H1 (cell line): ENCODE results near the gene LPCAT1. TPM values are rescaled to one million over a fixed set of nuclear protein-coding genes. Genes with fewer than 3 reads are reported as not detected.

Source experiments
- CTCF ChIA-PET: fragments of 300-600 bp; sonication (Branson Sonifier 250); formaldehyde crosslinking; loops from one replicate; lab custom pipeline; 2021; ENCODE audit not compliant: partially characterized antibody; lab: Charles Lee
- POLR2A ChIA-PET: fragments of 300-600 bp; sonication (Branson Sonifier 250); formaldehyde crosslinking; loops from one replicate; lab custom pipeline; 2021; ENCODE audit warnings: inconsistent platforms; ENCODE audit not compliant: partially characterized antibody; lab: Charles Lee
- DNase-seq, 2 experiments: peaks; one replicate each; pipeline versions ENCODE4 v3.0.0 to v3.0.0-alpha.2; 2010 to 2022; ENCODE audit warnings: low spot score in 2 of 2, low read depth in 1 of 2, mixed read lengths in 1 of 2
- FAIRE-seq: peaks from 2 replicates; lab custom pipeline; 2011; peaks lifted over from hg19 to GRCh38; lab: Jason Lieb, UNC
- H2AFZ ChIP-seq: 2 replicates; pipeline ENCODE4 v1.8.1; 2012; ENCODE audit warnings: low read length, inconsistent platforms
- H2AK5ac ChIP-seq: 2 replicates; pipeline ENCODE4 v1.6.1; 2013; ENCODE audit warnings: low read depth, low read length
- H2BK120ac ChIP-seq: replicated peaks from 2 replicates; pipeline ENCODE3; 2013; ENCODE audit warnings: low read depth, low read length, inconsistent platforms
- H2BK12ac ChIP-seq: 2 replicates; pipeline ENCODE4 v1.6.1; 2013; ENCODE audit warnings: low read depth, low read length
- H2BK15ac ChIP-seq: 2 replicates; pipeline ENCODE4 v1.6.1; 2013; ENCODE audit warnings: low read length
- H2BK20ac ChIP-seq: 2 replicates; pipeline ENCODE4 v1.6.1; 2013; ENCODE audit warnings: low read length
- H2BK5ac ChIP-seq: 2 replicates; pipeline ENCODE4 v1.6.1; 2013; ENCODE audit warnings: low read depth, low read length
- H3K14ac ChIP-seq: 2 replicates; pipeline ENCODE4 v1.6.1; 2013; ENCODE audit warnings: inconsistent platforms; ENCODE audit not compliant: insufficient read length
- H3K18ac ChIP-seq: 2 replicates; pipeline ENCODE4 v1.6.1; 2013; ENCODE audit warnings: low read length; ENCODE audit errors: extremely low read depth
- H3K23ac ChIP-seq: 2 replicates; pipeline ENCODE4 v1.6.1; 2013; ENCODE audit warnings: inconsistent platforms; ENCODE audit not compliant: insufficient read length
- H3K23me2 ChIP-seq: 2 replicates; pipeline ENCODE4 v1.6.1; 2013; ENCODE audit warnings: low read depth, low read length
- H3K27ac ChIP-seq: 2 replicates; pipeline ENCODE4 v1.6.1; 2011; ENCODE audit warnings: low read depth, low read length, inconsistent platforms
- H3K27me3 ChIP-seq, 4 experiments: replicated peaks in 1 of 4; 1 replicate in 1 of 4; 2 replicates in 3 of 4; pipeline versions ENCODE4 v1.6.1 to v1.8.1; 2011 to 2013; ENCODE audit warnings: low read length in 3 of 4, mild to moderate bottlenecking in 3 of 4, inconsistent platforms in 2 of 4, mixed read lengths in 2 of 4, moderate library complexity in 1 of 4; ENCODE audit not compliant: control insufficient read depth in 3 of 4, insufficient read depth in 3 of 4; ENCODE audit errors: extremely low read depth in 1 of 4
- H3K36me3 ChIP-seq, 4 experiments: 2 replicates each; pipeline versions ENCODE4 v1.6.1 to v1.8.1; 2011 to 2013; ENCODE audit warnings: mild to moderate bottlenecking in 4 of 4, low read length in 3 of 4, moderate library complexity in 2 of 4, control low read depth in 1 of 4, inconsistent platforms in 1 of 4; ENCODE audit not compliant: insufficient read depth in 4 of 4, control insufficient read depth in 2 of 4
- H3K4ac ChIP-seq: replicated peaks from 2 replicates; pipeline ENCODE3; 2013; ENCODE audit warnings: low read length, low read depth, mixed read lengths, inconsistent platforms; ENCODE audit not compliant: insufficient read length
- H3K4me1 ChIP-seq, 4 experiments: replicated peaks in 1 of 4; 1 replicate in 1 of 4; 2 replicates in 3 of 4; pipeline versions ENCODE4 v1.6.1 to v1.8.1; 2011 to 2013; ENCODE audit warnings: low read length in 3 of 4, inconsistent platforms in 2 of 4, mixed read lengths in 1 of 4; ENCODE audit not compliant: insufficient read depth in 4 of 4, control insufficient read depth in 3 of 4
- H3K4me2 ChIP-seq, 2 experiments: 2 replicates each; pipeline versions ENCODE4 v1.6.1 to v1.8.1; 2011 to 2013; ENCODE audit warnings: low read depth in 2 of 2, low read length in 2 of 2, control low read depth in 1 of 2, inconsistent platforms in 1 of 2, mild to moderate bottlenecking in 1 of 2; ENCODE audit not compliant: insufficient read depth in 1 of 2
- H3K4me3 ChIP-seq, 4 experiments: fragments of 200-600, 300-600 bp in 1 of 4; sonication (generic), shearing (Covaris generic), sonication (Bioruptor Twin) in 1 of 4; 2 replicates each; pipeline versions ENCODE4 v1.5.1 to v1.8.1; 2011 to 2016; ENCODE audit warnings: low read length in 4 of 4, low read depth in 3 of 4, control low read depth in 2 of 4, inconsistent platforms in 2 of 4, mild to moderate bottlenecking in 2 of 4, mixed read lengths in 1 of 4, moderate library complexity in 1 of 4; ENCODE audit not compliant: insufficient read depth in 2 of 4; ENCODE audit errors: extremely low read depth in 1 of 4
- H3K56ac ChIP-seq: replicated peaks from 2 replicates; pipeline ENCODE3; 2013; ENCODE audit warnings: low read depth, mild to moderate bottlenecking, mixed read lengths, low read length, inconsistent platforms; ENCODE audit not compliant: insufficient read length
- H3K79me1 ChIP-seq: 2 replicates; pipeline ENCODE4 v1.6.1; 2013; ENCODE audit warnings: low read depth, low read length, control low read depth
- H3K79me2 ChIP-seq, 2 experiments: 2 replicates each; pipeline versions ENCODE4 v1.6.1 to v1.8.1; 2012 to 2013; ENCODE audit warnings: low read length in 2 of 2, mild to moderate bottlenecking in 2 of 2, inconsistent platforms in 1 of 2; ENCODE audit not compliant: insufficient read depth in 2 of 2, control insufficient read depth in 1 of 2
- H3K9ac ChIP-seq, 4 experiments: replicated peaks in 1 of 4; 1 replicate in 1 of 4; 2 replicates in 3 of 4; pipeline versions ENCODE4 v1.6.1 to v1.8.1; 2011 to 2013; ENCODE audit warnings: low read depth in 3 of 4, low read length in 3 of 4, control low read depth in 2 of 4, mild to moderate bottlenecking in 2 of 4, moderate library complexity in 2 of 4, inconsistent platforms in 1 of 4; ENCODE audit errors: extremely low read depth in 1 of 4
- H3K9me3 ChIP-seq, 2 experiments: 2 replicates each; pipeline versions ENCODE4 v1.6.1 to v1.8.1; 2012 to 2013; ENCODE audit warnings: mild to moderate bottlenecking in 2 of 2, moderate library complexity in 2 of 2, control low read depth in 1 of 2, inconsistent platforms in 1 of 2, low read depth in 1 of 2, low read length in 1 of 2, mixed read lengths in 1 of 2; ENCODE audit not compliant: insufficient read depth in 2 of 2
- H4K20me1 ChIP-seq, 2 experiments: replicated peaks in 1 of 2; 2 replicates each; pipeline versions ENCODE3 to v1.8.1; 2011 to 2013; ENCODE audit warnings: inconsistent platforms in 2 of 2, low read length in 2 of 2, mild to moderate bottlenecking in 1 of 2; ENCODE audit not compliant: insufficient read depth in 2 of 2, control insufficient read depth in 1 of 2
- H4K5ac ChIP-seq: 2 replicates; pipeline ENCODE4 v1.6.1; 2013; ENCODE audit warnings: low read length, low read depth, mixed read lengths, inconsistent platforms; ENCODE audit not compliant: insufficient read length
- H4K8ac ChIP-seq: 2 replicates; pipeline ENCODE4 v1.8.0; 2013; ENCODE audit warnings: mild to moderate bottlenecking, moderate library complexity, low read length, inconsistent platforms; ENCODE audit not compliant: insufficient read depth; ENCODE audit errors: extremely low read depth
- H4K91ac ChIP-seq: replicated peaks from 2 replicates; pipeline ENCODE3; 2013; ENCODE audit warnings: low read length, mixed read lengths, inconsistent platforms; ENCODE audit not compliant: insufficient read length
- ASH2L ChIP-seq: fragments of 200-600, 300-600 bp; sonication (generic); IDR thresholded peaks from one replicate; pipeline ENCODE4 v1.7.1; 2017; ENCODE audit warnings: low read length
- BACH1 ChIP-seq: IDR thresholded peaks from 2 replicates; pipeline ENCODE4 v1.6.1; 2012; ENCODE audit warnings: low read length, improper control_type of control experiment
- POLR2A ChIP-seq, 2 experiments: IDR thresholded peaks; 1 replicate in 1 of 2; 2 replicates in 1 of 2; pipeline ENCODE4 v1.6.1; 2011; ENCODE audit warnings: low read depth in 2 of 2, low read length in 2 of 2, mild to moderate bottlenecking in 2 of 2; ENCODE audit errors: control extremely low read depth in 1 of 2
- RFX5 ChIP-seq: IDR thresholded peaks from 2 replicates; pipeline ENCODE4 v1.6.1; 2011; ENCODE audit warnings: low read depth, low read length, improper control_type of control experiment, borderline replicate concordance
- SP2 ChIP-seq: IDR thresholded peaks from 2 replicates; pipeline ENCODE4 v1.6.1; 2012; ENCODE audit warnings: mild to moderate bottlenecking, low read length, inconsistent platforms
- SRF ChIP-seq: IDR thresholded peaks from 2 replicates; pipeline ENCODE4 v1.6.1; 2011; ENCODE audit warnings: mild to moderate bottlenecking, low read depth, low read length, moderate library complexity
- WGBS, 2 experiments: shearing (Covaris generic) in 1 of 2; methylation state at CpG; one replicate each; pipeline versions ENCODE4 v1.1.6 to v1.1.7; 2013 to 2015; ENCODE audit warnings: low lambda C conversion rate in 2 of 2, mixed read lengths in 2 of 2, inconsistent platforms in 1 of 2, low coverage in 1 of 2, missing lambda C conversion rate in 1 of 2; ENCODE audit not compliant: insufficient replicate concordance in 2 of 2, insufficient coverage in 1 of 2, insufficient read length in 1 of 2; ENCODE audit errors: extremely low coverage in 1 of 2, missing lambda C conversion rate in 1 of 2; 5-methylcytosine and 5-hydroxymethylcytosine counted together
- polyA plus RNA-seq, 7 experiments: library from polyadenylated mRNA; depleted of rRNA in 3 of 7; stranded (reverse) in 5 of 7; unstranded in 2 of 7; fragments of >200 nt in 5 of 7; fragments of 200-250 nt in 2 of 7; gene quantifications; 1 replicate in 5 of 7; 2 replicates in 1 of 7; 4 replicates in 1 of 7; pipeline versions ENCODE4 v1.2.1 to v1.2.3, GENCODE V29; 2011 to 2013; ENCODE audit warnings: missing spikeins in 2 of 7, mixed read lengths in 2 of 7
- total RNA-seq: library from RNA; stranded (reverse); fragmentation: NEBNext Ultra II Directional; extraction: Animal tissue kit (Norgen Biotek cat#: 25700); gene quantifications from 2 replicates; pipeline ENCODE4 v1.2.1, GENCODE V29; 2021

The LPCAT1 gene
- total and polyA plus RNA-seq, 2 of the 8 experiments (the other 6 are each of a cell fraction or from before 2014, with no cell fraction given) = 107 to 260 TPM

DNA sequence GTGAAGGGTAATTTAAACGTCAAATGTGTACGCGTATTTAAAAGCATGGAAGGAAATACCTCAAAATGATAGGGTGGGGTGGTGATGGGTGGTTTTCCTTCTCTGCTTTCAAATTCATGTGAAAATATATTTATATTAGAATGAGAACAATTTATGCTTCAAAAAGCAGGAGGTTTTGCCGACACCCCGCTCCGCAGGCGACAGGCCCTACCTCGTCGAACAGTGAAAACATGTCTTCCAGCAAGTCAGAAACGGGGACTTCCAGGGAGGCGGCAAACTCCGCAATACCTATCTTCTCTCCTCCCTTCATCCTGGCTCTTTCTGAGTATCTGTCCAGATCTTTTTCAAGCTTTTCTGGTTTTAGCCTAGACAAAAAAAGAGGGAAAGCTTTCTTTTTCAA lies 50.0 kb downstream of the LPCAT1 start:
- POLR2A ChIA-PET = interaction anchor here (2.0 kb wide), 1 partner anchor 17 kb away, joined by 5 read pairs; no protein-coding TSS in a partner anchor
- Histone ChIP-seq H4K91ac (no peak overlapping the region), H3K18ac (no peak overlapping the region), H3K4ac (no peak overlapping the region), H2BK20ac (no peak overlapping the region), H3K79me2 (no peaks in the 10 kb centered on the region), H2AFZ (no peak overlapping the region), H4K20me1 (peaks cover 4 to 18% of the 10 kb centered on the region in 2 experiments), H3K27ac (no peak overlapping the region), H3K4me3 (no peak overlapping the region), H3K9ac (no peak overlapping the region), H3K9me3 (no peaks in the 10 kb centered on the region), H3K27me3 (no peaks in the 10 kb centered on the region), H2BK12ac (no peak overlapping the region), H3K14ac (no peak overlapping the region), H4K8ac (no peak overlapping the region), H3K36me3 (peaks cover 33 to 86% (median 66%) of the 10 kb centered on the region in 4 experiments), H3K4me2 (no peak overlapping the region), H2BK15ac (no peak overlapping the region), H4K5ac (no peak overlapping the region), H2BK5ac (no peak overlapping the region), H3K23ac (no peak overlapping the region), H3K56ac (no peak overlapping the region), H2AK5ac (no peak overlapping the region), H3K4me1 (no peaks in the 10 kb centered on the region), H2BK120ac (no peak overlapping the region), H3K79me1 (no peaks in the 10 kb centered on the region), H3K23me2 (0 out of 2 replicates have a peak, but pooled peaks cover 1% of the 10 kb centered on the region)
- DNase-seq = no peak
- 79% methylated on average over 12 of the region's 12 CpGs; no CpG with 5 or more reads in 1 of the 2 experiments for WGBS, 2 experiments
- CTCF ChIA-PET = interaction anchor here (1.3 to 3.3 kb wide), 5 partner anchors 11 to 127 kb away, joined by 3 to 12 read pairs (median 6); no protein-coding TSS in a partner anchor
- no peak for TF ChIP-seq BACH1
- TF ChIP-seq ASH2L = no peak
- no peak for TF ChIP-seq SRF
- TF ChIP-seq RFX5 = no peak
- TF ChIP-seq SP2 = no peak
- no peak for TF ChIP-seq POLR2A (IDR thresholded peaks at IDR 0.05; ENCODE audit: control extremely low read depth in 1 of 2, low read depth in 2 of 2, low read length in 2 of 2)
- no peak for FAIRE-seq
